GM19397 (cell line): ENCODE measurements around the gene SPINT3.
"Not testable (repeated sequence)": the region's sequence is repeated elsewhere in the genome, so short reads cannot be mapped to it uniquely, and the experiment has no call there.

Experiments
- ATAC-seq: cut with Tn5 transposase; IDR thresholded peaks from one replicate; pipeline ENCODE4 v1.9.1; 2021; ENCODE audit warnings: mild to moderate bottlenecking, moderate library complexity; ENCODE audit not compliant: unreplicated experiment

Gene SPINT3

DNA sequence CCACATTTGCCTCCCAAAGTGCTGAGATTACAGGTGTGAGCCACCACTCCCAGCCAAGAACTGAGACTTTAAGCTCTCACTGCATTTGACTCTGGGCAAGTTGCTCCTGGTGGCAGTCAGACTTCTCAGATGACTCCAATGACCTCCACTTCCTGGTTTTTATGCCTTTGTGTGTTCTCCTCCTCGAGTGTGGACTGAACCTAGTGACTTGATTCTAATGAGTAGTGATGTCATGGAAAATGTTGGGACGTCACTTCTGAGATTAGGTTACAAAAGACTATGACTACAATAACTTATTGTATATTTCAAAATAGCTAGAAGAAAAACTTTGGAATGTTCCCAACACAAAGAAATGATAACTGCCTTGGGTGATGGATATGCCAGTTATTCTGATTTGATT lies 12.0 kb downstream of the SPINT3 start:
- ATAC-seq = no peak

DNA sequence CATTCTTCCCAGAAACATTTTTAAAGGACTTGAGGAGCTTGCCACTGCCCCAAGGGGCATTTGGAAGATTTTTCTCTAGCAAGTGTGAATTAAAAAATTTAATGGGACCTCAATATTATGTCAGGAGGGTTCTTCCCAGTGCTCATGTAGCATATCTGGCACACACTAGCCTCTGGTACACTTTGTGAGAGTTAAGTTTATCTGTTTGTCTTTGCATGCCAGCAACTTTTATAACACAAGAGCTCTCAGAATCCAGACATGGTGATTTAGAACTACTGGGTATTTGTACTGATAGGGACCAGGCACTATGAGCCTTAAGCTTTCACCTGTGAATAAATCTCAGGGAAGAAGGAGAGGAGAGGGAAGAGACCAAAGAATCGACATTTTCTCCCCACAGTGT lies 12.9 kb downstream of the SPINT3 start:
- no peak for ATAC-seq

DNA sequence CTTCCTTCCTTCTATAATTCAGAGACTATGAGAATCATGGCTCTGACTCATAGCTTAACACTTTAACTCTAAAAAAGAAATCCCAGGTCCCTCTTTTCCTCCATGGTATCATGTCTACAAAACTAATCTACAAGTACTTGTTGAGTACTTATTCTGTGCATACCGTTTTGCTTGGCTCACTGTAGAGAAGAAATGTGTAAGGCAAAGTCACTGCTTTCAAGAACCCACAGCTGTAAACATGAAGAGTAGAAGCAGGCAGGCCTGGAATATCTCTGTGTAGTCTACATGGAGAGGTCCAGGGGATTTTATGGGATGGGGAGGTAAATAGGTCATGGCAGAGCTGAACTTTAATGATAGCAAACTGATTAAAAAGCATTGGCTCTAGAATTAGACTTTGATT lies 13.8 kb downstream of the SPINT3 start:
- no peak for ATAC-seq

DNA sequence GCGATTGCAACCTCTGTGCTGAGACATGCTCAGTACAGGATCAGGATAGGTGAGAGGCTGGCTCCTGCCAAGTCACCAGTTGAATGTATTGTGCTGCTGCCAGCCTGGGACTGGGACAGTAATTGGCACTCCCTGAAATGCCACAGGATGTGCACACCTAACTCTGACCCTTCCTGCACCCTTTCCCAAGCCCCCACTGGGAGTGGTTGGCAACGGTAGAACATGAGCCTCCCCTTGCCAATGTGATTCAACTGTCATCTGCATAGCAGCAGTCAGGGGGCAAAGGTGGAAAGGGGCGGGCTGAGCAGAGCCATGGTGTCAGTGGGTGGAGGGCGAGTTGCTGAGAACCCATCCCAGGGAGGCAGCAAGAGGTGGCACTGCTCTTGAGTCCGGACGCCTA lies 15.4 kb downstream of the SPINT3 start:
- no peak for ATAC-seq

DNA sequence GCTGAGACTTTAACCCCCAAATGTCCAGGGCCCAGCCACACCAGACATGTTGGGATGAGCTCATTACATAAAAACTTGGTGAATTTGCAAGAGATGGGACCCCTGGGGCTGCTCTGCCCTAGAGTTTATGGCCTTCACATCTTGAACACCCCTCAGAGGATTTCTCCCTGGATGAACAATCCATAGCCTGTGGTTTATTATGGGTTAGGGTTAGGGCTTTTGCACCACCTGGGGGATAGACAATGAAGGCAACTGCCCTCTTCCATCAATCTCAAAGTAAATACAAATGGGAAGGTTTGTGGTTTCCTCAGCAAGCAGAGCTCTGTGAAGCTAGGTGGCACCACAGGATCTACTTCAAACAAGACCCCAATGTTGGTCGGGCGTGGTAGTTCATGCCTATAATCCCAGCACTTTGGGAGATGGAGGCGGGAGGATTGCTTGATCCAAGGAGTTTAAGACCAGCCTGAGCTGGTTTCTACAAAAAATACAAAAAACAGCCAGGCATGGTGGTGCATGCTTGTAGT lies 17.4 kb downstream of the SPINT3 start:
- ATAC-seq = no peak

DNA sequence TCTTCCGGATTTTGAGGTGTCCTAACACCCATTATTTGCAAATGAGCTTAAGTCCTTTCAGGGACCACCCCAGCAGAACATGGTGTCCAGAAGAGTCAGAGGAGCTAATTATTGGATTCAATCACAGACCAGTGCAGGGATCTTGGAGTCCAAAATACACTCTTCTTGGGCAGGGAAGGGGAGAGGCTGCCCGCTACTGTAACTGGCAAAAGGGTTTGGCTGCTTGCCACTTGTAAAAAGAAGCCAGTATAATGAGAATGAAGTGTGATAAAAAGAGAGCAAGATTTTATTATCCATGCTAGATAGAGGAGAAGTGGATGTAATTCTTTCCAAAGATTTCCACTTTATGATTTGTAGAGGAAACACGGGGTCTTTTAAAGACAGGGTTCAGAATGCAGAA lies 19.3 kb downstream of the SPINT3 start:
- no peak for ATAC-seq

DNA sequence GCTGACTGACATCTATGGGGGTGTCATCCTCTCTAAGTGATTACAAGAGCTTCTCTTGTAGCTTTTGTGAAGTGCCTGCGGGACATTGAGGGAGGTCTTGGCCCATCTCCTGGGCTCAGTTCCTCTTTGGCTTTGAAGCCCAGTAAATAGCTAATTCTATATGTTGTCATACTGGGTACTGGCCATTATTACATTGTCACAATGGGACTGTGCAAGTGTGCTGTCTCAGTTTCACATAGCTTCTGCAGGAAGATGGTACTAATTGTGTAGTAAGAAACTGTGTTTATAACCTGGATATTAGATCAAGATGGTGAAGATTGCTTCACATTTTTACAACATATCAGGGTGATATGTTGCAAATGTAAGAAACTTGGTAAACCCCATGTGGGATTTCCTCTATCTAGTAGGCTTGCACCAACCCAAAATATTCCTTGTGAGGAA lies 19.9 kb downstream of the SPINT3 start:
- no peak for ATAC-seq

DNA sequence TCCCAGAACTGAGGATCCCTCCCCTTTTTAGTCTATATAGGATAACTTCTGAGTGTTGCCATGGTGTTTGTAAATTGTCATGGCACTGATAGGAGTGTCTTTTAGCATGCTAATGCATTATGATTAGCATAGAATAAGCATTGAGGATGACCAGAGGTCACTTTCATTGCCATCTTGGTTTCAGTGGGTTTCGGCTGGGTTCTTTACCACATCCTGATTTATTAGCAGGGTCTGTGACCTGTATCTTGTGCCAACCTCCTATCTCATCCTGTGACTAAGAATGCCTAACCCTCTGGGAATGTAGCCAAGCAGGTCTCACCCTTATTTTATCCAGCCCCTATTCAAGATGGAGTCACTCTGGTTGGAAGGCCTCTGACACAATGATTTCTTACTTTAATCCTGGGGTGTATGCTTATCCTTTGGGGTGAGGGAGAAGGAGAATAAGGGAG lies 26.3 kb downstream of the SPINT3 start:
- ATAC-seq = no peak

DNA sequence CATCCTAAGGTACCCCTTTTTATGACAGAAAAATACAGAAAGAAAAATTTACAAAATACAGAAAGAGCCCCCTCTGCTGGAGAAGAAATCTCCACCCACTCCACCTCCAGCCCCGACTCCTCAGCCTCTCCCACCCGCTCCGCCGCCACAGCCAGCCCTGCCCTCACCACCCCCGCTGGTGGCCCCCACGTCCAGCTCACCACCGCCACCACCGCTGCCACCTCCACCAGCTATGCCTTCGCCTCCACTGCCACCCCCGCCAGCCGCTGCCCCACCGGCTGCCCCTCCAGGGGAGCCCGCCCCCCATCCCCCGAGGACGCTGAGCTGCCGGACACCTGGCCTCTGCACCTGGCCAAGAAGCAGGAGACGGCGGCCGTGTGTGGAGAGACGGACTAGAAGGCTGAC lies 28.2 kb downstream of the SPINT3 start:
- ATAC-seq = no peak

DNA sequence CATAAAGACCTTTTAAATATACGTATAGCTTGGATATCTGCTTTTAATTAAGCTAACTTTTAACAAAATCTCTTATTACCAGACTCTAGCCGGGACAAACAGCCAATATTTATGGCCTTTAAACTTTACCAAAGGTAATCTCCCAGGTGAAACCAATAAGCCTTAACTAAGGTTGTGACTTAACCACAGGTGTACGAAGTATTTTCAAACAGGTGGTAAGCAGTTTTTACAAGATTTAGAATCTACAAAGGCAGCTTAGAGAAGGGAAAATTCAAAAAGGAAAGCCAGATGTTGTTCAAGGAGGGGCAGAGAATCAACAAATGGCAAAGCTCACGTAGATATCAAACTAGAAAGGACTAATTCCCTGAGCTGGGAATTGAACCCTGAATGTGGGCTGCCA lies 30.0 kb downstream of the SPINT3 start:
- ATAC-seq = no peak

DNA sequence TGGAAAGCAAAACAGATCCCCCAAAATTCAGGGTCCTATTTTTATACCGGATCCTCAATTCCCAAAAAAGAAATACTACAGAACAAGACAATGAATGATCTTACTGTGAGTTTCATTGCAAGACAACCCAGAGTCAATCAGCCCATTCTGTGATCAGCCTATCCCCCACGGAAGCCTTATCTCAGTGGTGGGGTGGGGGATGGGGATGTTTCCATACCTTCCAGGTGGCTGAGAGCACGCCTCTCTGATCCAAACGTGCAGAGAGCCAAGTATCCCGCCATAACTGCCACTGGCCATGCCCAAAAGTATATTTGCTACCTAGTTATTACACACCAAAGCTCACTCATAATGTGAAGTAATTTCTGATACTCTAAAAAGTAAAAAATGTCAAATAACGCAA lies 30.7 kb downstream of the SPINT3 start:
- no peak for ATAC-seq

DNA sequence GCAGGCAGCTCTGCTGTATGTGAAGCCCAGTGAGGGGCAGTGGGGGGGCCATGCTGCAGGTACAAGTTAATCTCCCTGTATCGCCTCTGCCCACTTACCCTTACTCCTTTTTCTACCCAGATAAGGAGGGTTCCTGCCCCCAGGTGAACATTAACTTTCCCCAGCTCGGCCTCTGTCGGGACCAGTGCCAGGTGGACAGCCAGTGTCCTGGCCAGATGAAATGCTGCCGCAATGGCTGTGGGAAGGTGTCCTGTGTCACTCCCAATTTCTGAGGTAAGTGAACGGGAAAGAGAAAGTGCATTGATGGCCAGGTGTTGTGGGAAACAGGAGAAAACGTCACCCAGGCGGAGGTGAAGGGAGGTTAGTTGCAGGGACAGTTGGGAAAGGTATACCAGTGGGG lies 35.6 kb downstream of the SPINT3 start:
- ATAC-seq = no peak

DNA sequence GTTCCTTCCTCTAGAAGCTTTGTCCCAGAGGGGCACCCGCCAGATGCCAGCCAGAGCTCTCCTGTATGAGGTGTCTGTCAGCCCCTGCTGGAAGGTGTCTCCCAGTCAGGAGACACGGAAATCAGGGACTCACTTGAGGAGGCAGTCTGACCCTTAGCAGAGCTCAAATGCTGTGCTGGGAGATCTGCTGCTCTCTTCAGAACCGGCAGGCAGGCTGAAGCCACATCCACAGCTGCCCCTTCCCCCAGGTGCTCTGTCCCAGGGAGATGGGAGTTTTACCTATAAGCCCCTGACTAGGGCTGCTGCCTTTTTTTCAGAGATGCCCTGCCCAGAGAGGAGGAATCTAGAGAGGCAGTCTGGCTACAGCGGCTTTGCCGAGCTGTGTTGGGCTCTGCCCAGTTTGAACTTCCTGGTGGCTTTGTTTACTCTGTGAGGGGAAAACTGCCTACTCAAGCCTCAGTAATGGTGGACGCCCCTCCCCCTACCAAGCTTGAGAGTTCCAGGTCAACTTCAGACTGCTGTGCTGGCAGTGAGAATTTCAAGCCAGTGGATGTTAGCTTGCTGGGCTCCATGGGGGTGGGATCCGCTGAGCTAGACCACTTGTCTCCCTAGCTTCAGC lies 37.8 kb downstream of the SPINT3 start:
- not testable (repeated sequence) for ATAC-seq

DNA sequence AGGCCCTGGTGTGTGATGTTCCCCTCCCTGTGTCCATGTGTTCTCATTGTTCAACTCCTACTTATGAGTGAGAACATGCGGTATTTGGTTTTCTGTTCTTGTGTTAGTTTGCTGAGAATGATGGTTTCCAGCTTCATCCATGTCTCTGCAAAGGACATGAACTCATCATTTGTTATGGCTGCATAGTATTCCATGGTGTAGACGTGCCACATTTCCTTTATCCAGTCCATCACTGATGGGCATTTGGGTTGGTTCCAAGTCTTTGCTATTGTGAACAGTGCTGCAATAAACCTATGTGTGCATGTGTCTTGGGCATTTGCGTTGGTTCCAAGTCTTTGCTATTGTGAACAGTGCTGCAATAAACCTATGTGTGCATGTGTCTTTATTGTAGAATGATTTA lies 43.1 kb downstream of the SPINT3 start:
- ATAC-seq = not testable (repeated sequence)

DNA sequence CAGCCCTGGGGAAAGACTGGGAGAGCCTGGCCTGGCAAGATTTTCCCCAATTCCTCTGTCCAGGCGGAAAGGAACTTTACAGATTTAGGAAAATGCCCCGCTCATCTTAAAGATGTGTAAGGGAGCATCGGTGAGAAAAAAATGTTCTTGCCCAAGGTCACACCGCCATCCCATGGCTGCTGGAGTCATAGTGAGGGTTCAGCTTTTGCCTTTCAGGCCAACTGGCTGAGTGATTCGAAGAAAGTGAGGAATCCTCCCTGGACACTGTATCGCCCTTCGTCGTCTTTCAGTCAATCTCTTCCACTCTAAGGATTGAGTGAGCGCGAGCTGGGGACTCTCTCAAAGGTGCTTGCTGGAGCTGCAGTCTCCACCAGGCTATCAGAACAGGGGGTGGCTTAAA lies 44.5 kb downstream of the SPINT3 start:
- no peak for ATAC-seq

DNA sequence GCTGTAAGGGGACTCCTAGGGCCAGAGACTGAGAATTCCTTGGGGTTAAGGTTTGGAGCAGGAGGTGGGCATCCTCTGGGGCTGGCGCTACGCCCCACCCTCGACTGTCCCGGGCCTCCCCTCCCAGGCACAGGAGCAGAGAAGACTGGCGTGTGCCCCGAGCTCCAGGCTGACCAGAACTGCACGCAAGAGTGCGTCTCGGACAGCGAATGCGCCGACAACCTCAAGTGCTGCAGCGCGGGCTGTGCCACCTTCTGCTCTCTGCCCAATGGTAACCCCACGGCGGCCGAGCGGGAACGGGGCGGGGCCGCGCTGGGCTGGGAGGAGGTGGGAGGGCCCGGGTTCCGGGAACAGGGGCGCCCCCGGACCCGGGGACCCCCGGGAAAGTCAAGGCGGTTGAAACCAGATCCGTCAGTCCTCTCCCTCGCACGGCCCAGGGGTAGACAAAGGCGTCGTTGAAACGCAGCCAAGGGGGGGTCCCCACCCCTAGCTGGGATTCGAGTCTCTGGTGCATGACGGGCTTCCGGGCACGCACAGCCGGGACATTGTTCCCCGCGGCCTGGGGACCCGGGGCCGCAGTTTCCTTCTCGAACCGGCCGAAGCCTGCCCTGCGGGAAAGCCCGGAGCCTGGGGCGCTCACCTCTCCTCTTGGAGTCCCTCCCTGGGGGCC lies 45.0 kb downstream of the SPINT3 start:
- ATAC-seq = peak; percentile 72

DNA sequence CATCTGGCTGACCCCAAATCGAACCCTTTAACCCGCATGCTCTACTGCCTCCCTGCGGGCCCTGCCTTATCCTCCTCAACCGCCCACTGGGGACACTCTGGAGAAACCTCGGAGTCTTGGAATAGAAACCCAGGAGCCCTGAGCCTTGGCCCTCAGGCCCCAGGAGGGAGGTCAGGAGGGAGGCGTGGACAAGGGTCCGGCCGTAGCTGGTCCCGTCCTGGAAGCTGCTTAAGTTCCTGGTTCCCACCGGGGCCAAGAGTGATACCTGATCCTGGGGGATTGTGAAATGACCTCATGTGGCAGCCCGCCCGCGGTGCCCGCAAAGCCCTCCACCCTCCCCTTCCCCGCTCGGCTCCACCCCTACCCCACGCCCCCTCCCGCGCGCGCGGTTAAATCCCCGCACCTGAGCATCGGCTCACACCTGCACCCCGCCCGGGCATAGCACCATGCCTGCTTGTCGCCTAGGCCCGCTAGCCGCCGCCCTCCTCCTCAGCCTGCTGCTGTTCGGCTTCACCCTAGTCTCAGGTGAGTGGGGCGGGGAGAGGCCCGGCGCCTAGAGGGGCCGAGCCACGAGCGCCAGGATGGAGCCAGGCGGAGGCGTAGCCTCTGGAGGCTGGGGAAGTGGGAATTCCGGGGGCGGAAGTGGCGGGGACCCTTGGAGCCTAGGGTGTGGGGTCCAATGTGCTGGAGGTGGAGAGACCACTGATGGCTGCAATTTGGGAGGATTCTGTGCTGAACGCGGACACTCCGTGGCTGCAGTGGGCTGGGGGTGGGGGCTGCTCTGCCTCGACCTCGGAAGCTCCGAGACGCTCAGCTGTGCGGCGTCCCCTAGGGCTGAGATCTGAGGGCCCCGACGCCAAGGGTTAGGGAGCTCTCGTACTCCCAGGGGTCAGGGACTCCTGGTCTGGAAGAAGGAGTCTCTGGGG lies 45.8 kb downstream of the SPINT3 start, which contains the start of gene WFDC2:
WFDC2 (plus strand) TSS at position 418 of the 926 bp plus-strand sequence; CDS start at position 447, 29 bp downstream.
- no peak for ATAC-seq

DNA sequence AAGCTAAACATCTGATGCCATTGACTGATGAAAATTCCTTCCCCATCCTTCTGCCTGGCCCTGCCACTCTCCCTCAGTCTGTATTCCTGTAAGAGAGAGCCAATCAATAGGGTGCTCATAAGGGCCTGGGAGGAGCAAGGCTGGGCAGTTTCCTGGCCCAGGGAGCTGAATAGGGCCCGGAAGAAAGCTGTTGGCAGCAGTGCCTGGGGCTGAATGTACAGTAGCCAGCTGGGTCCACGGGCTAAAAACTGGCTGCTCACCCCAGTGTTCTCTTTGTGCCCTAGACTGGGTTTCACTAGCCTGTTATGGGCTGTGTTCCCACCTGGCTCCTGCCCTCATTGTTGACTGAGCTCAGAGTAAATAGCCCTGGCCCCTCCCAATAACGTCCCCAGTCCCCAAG lies 47.6 kb downstream of the SPINT3 start:
- ATAC-seq = no peak

DNA sequence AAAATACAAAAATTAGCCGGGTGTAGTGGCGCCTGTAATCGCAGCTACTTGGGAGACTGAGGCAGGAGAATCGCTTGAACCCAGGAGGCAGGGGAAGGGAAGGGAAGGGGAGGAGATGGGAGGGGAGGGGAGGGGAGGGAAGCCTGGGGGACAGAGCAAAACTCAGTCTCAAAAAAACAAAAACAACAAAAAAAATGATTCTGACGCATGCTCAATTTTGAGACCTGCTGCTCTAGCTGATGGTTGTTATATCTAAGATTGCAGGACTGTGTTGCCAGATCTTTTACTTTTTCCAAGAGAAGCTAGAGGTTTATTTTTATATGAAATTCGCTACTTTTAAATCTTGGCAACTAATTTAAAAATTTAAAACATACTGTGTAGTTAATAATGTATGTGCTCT lies 48.2 kb downstream of the SPINT3 start:
- no peak for ATAC-seq

DNA sequence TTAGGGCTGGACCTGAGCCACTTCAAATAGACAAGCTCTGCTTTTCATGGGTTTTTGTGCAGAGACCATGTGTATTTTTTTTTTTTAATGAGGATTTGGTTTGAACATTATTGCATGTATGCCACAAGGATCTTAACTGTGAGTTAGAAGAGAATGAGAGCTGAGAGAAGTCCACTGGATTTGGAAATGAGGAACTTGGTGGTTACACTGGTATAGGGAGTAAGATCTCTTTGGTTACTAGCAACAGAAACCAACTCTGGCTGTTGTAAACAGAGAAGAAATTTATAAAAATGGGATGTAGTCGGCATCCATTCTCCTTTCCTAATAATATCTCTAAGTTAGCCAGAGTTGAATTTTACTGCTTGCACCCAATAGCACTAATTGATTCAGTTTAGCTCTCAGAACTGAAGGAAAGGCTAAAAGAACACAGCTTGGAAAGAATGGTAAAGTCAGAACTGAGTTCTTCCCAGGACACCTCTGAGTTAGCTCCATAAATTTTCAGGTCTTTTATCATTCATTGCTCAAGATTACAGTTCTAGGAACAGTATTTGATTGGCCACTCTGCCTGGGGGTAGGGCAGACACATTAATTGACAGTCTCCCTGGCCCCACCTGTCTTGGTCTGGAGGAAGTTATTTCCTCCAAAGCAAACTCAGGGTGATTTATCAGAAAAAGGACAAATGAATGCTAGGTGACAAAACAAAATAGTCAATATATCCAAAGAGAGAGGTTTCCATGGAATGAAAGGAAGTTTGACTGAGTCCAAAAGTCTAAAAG lies 49.7 kb downstream of the SPINT3 start:
- ATAC-seq = no peak

DNA sequence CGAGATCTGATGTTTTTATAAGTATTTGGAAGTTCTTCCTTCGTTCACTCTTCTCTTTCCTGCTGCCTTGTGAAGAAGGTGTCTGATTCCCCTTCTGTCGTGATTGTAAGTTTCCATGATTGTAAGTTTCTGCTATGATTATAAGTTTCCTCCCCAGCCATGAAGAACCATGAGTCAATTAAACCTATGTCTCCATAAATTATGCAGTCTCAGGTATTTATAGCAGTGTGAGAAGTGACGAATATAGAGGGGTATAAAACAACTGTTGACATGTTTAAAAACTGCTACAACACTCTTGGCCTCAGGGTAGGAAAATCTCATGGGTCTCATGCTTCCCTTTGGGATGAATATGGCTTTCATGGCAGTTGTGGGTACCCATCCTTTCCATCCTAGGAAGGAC lies 51.7 kb downstream of the SPINT3 start:
- no peak for ATAC-seq
